ENCODE results near the gene DAB2IP.

DAB2IP gene

GRCh38 chr9:121766081-121766683 is 114.7 kb downstream of the DAB2IP start:
- DNase-seq = no peak

GRCh38 chr9:121767171-121767769 is 115.8 kb downstream of the DAB2IP start:
- no peak for DNase-seq

DNA sequence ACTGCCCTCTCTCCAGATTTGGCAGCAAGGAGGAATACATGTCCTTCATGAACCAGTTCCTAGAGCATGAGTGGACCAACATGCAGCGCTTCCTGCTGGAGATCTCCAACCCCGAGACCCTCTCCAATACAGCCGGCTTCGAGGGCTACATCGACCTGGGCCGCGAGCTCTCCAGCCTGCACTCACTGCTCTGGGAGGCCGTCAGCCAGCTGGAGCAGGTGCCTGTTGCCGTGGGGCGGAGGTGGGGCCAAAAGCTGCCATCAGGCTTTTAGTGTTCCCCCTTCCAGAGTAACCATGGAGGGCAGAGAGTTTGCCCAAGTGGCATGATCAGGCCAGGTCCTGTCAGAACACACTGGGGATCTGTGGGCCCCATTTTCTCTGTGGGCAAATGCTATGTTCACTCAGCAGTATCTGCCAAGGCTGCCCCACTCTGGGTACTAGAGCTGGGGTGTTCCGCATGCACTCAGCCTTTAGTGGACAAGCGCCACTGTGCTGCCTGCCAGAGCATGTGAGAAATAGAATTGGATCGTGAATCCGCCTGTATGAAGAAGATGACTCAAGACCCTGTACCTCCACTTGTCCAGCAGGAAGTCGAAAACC is 117.1 kb downstream of the DAB2IP start:
- DNase-seq = no peak

- DNase-seq = no peak
These were observed 118.5 kb downstream of the DAB2IP start for GRCh38 chr9:121769939-121770338.

- no peak for DNase-seq
These were observed 119.2 kb downstream of the DAB2IP start for GRCh38 chr9:121770415-121771273.

- DNase-seq = no peak
These were observed 120.0 kb downstream of the DAB2IP start for GRCh38 chr9:121771418-121771817.

DNA sequence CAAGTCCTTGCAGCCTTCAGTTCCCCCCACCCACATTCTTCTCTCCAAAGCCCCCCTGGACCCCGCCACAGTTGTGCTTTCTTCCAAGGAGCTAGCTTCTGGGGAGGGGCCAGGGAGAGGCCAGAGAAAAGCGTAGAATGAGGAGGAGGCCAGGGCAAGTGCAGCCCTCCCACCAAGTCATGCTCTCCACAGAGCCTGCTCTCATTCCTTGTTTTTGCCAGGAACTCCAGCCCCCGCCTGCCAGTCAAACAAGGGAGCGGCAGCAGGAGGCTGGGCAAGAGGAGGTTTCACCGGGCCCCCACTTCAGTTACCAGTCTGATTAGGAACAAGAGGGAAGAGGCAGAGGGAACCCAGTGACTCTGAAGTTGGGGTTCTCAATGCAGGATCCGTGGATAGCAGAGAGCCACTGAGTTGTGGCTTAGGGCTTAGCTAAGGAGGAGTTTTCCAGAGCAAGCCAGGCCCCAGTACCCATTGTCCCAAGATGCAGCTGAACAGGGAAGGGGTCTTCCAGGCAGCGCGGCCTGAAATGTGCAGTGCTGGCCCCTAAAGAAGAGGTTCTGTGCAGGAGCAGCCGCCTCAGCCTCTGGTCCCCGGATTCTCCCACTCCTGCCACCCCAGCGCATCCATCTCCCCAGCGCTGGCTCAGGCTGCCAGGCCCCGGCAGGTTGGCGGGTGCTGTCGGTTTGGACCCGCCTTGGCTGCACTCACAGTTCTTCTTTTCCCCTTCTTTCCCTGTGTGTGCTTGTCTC is 120.6 kb downstream of the DAB2IP start:
- DNase-seq = no peak

DNA sequence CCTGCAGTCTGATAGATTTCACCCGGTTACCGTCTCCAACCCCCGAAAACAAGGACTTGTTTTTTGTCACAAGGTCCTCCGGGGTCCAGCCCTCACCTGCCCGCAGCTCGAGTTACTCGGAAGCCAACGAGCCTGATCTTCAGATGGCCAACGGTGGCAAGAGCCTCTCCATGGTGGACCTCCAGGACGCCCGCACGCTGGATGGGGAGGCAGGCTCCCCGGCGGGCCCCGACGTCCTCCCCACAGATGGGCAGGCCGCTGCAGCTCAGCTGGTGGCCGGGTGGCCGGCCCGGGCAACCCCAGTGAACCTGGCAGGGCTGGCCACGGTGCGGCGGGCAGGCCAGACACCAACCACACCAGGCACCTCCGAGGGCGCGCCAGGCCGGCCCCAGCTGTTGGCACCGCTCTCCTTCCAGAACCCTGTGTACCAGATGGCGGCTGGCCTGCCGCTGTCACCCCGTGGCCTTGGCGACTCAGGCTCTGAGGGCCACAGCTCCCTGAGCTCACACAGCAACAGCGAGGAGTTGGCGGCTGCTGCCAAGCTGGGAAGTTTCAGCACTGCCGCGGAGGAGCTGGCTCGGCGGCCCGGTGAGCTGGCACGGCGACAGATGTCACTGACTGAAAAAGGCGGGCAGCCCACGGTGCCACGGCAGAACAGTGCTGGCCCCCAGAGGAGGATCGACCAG is 121.3 kb downstream of the DAB2IP start:
- no peak for DNase-seq

- no peak for DNase-seq
These were observed 122.0 kb downstream of the DAB2IP start for GRCh38 chr9:121773286-121773953.

DNA sequence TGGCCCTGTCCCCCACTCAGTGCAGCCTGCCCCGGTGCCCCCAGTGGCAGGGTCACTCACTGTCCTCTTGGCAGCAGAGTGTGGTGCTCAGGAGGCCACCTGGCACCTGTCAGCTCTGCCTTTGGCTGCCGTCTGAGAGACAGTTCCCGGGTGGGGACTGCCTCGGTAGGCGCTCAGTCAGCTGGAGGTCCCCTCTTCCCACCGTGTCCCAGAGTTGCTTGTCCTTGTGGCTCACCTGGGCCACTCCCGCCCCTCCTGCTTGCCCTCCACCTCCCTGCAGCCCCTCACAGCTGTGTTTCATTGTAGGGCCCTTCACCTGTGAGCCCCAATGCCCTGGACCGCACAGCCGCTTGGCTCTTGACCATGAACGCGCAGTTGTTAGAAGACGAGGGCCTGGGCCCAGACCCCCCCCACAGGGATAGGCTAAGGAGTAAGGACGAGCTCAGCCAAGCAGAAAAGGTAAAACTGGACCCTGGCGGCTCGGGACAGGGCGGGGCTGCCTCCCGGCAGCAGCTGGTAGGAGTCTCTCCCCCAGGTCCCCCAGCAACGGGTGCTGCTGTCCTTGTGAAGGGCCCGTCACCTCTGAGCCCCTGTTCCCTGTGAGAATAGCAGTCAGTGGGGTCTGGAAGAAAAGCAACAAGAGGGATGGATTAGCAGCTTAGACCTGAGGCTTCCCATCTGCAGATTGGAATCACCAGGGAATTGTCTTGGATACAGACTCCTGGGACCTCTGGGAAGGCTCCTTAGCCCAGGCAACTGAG is 122.7 kb downstream of the DAB2IP start:
- DNase-seq = no peak

GRCh38 chr9:121774715-121775613 is 123.5 kb downstream of the DAB2IP start:
- no peak for DNase-seq

GRCh38 chr9:121776001-121776738 is 124.7 kb downstream of the DAB2IP start:
- DNase-seq = no peak

DNA sequence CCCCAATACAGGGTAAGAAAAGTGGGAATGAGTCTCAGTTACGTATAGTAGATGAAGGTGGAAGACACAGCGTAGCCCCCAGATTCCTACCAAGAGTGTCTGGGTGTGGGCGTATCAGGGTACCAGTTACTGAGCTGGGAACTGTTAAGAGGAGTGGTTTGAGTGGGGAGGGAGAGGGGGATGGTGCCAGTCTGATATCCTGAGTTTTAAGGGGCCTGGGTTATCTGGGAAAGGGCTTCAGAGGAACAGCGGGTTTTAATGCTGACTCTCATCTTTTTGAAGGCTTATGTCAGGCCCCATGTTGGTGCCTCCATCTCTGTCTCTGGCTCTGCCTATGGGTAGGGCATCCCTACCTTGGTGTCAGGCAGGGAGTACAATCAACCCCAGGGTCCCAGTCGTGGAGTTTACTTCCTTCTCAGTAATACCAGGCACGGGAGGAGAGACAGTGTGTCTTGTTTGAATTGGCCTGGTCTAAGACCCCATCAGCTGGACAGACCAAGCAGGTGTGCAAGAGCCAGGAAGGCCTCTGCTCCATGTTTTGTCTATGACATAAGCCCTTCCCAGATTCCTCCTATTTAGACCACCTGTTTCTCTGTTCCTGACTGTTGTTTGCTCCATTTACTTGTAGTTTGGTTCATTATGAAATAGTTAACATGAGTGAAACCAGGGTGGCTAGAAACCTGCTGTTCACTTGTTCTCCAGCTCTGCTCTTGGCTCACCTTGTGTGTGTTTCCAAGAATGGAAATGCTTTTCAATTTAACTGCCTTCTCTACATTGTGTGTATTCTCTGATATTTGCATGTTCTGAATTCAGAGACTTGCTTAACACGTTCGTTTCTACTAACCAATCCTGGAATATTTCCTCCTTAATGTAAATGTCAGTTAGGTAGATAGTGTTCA is 125.6 kb downstream of the DAB2IP start:
- DNase-seq = no peak

GRCh38 chr9:121778252-121779225 is 127.1 kb downstream of the DAB2IP start:
- DNase-seq = no peak

DNA sequence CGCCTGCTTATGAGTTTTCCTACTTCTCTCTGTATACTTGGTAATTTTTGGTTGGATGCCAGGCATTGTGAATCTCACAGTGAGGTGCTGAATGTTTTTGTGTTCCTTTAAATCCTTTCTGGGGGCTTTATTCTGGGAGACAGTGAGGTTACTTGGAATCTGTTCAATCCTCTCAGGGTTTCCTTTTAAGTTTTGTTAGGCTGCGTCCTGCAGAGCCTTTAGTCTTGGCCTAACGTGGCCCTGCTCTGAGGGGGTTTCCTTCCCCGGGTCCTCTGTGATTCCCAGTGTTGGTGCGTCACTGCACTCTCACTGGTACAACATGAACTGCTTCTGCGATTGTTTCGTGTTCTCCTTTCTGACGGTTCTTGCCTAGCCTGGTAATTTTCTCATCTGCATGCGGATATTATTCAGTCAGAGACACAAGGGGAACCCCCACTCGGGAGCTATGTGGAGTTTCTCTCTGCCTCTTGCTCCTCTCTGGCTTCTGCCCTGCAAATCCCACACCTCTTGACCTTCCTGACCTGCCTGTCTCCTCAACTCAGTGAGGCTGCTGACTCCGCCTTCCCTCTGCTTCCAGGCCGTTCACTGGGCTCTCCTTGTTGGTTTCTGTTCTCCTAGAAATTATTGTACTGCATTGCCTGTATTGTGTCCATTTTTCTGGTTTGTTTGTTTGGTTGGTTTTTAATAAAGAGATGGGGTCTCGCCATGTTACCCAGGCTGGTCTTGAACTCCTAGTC is 128.1 kb downstream of the DAB2IP start:
- no peak for DNase-seq
